Adrenal gland (tissue), 5 donors: Measurements from ENCODE around the gene ANAPC15.

Experiments
- POLR2A ChIP-seq, 2 donors: fragments of 450-650 bp; IDR thresholded peaks; one replicate each; pipeline ENCODE4 v1.6.1; 2017; ENCODE audit warnings: antibody characterized with exemption in 2 of 2, mild to moderate bottlenecking in 2 of 2, moderate library complexity in 1 of 2
- TF ChIP-seq, protein P1 (sequence below), 6 experiments: fragments of 450-650 bp in 4 of 6; fragments of 200-600 bp in 2 of 6; sonication (generic) in 1 of 6; IDR thresholded peaks; 1 replicate in 5 of 6; 2 replicates in 1 of 6; pipeline versions ENCODE4 v1.5.1 to v1.8.0; 2016 to 2021; ENCODE audit warnings: antibody characterized with exemption in 6 of 6, mild to moderate bottlenecking in 2 of 6, moderate library complexity in 1 of 6
- donor health status: DM: no; HTN: no; CAD: no.

DNA sequence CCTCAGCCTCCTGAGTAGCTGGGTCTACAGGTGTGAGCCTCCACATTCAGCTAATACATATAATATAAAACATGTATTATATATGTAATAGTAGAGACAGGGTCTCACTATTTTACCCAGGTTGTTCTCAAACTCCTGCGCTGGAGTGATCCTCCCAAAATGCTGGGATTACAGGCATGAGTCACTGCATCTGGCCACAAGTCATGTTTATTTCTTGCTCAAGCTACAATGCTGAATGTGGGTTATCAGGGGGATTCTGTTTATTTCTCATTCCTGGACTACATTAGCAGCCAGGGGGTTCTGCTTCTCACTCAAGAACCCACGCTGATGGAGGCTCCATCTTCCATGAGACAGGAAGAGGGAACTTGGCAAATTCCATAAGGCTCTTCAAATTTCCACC, 47.8 kb upstream of the ANAPC15 start:
- TF ChIP-seq, protein P1, sequence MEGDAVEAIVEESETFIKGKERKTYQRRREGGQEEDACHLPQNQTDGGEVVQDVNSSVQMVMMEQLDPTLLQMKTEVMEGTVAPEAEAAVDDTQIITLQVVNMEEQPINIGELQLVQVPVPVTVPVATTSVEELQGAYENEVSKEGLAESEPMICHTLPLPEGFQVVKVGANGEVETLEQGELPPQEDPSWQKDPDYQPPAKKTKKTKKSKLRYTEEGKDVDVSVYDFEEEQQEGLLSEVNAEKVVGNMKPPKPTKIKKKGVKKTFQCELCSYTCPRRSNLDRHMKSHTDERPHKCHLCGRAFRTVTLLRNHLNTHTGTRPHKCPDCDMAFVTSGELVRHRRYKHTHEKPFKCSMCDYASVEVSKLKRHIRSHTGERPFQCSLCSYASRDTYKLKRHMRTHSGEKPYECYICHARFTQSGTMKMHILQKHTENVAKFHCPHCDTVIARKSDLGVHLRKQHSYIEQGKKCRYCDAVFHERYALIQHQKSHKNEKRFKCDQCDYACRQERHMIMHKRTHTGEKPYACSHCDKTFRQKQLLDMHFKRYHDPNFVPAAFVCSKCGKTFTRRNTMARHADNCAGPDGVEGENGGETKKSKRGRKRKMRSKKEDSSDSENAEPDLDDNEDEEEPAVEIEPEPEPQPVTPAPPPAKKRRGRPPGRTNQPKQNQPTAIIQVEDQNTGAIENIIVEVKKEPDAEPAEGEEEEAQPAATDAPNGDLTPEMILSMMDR (IDR thresholded peaks at IDR 0.05), result no peak
- no peak for TF ChIP-seq POLR2A (IDR thresholded peaks at IDR 0.05)
